ENCODE data around the gene CHRNG. TPM values are rescaled to one million over a fixed set of nuclear protein-coding genes. Genes with fewer than 3 reads are reported as not detected.
A peak's percentile ranks its signal among the peaks of the same experiment; 100 is the strongest.

The CHRNG gene
- total and polyA plus RNA-seq, 2 experiments from 2014 or later, result 0.28 TPM; not detected in 1

DNA sequence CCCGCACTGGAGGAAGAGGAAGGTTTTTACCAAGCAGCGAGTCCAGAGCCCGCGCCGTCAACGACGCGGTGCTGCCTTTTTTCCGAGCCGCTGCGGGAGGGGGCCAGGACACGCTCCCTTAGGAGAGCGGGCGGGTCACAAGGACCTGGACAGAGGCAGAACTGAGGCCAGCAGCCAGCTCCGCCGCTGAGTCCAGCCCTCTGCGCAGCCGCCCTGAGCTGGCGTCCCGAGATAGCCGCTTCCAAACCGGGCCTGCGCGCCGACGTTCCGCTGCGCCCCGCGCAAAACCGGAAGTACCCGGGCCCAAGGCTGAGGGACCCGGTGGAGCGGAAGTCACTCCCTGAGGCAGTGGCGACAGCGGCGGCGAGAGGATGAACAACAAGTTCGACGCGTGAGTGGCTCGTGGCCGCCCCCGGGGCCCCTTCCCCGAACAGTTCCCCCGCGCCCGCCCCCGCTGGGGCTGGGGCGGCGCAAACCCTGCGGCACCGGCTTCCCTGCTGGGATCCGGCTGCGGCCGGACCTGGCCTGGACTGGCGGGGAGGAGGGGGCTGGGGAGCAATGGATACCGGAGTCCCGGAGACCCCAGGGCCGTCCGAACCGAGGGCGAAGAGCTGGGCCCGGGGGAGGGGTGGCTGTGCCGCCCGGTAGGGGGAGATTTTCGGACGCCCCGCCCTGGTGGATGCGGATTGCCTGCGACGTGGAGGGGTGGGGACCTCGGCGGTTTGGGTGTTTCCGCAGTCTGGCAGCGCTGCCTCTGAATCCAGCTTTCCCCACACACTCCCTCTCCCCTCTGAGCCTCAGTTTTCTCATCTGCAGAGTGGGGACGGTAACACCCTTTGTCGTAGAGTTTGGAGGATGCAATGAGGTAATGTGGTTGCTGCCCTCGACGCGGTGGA is 11.1 kb downstream of the CHRNG start, which contains the start of the genes EIF4E2 and TIGD1:
Gene EIF4E2 (plus strand): TSS at position 336 of the 896 bp plus-strand sequence. CDS start 36 bp downstream, at position 372.
Gene TIGD1 (minus strand): TSS at position 204 of the 896 bp plus-strand sequence. CDS start 675 bp downstream, outside the sequence.
- Histone ChIP-seq H3K27ac (peak within 1 kb of the TSS; percentile 94), H3K4me3 (peak within 1 kb of the TSS; percentile 40), H3K36me3 (no peaks in the 10 kb centered on the region), H3K9me3 (ENCODE audit: low read depth) (no peaks in the 10 kb centered on the region), H3K27me3 (no peaks in the 10 kb centered on the region), H3K4me1 (ENCODE audit: low read depth) (peaks cover 3% of the 10 kb centered on the region)
- peak; percentile 95 to 97 for DNase-seq (ENCODE audit: low read depth in 1 of 2, low spot score in 1 of 2)
- TF ChIP-seq, protein P1, sequence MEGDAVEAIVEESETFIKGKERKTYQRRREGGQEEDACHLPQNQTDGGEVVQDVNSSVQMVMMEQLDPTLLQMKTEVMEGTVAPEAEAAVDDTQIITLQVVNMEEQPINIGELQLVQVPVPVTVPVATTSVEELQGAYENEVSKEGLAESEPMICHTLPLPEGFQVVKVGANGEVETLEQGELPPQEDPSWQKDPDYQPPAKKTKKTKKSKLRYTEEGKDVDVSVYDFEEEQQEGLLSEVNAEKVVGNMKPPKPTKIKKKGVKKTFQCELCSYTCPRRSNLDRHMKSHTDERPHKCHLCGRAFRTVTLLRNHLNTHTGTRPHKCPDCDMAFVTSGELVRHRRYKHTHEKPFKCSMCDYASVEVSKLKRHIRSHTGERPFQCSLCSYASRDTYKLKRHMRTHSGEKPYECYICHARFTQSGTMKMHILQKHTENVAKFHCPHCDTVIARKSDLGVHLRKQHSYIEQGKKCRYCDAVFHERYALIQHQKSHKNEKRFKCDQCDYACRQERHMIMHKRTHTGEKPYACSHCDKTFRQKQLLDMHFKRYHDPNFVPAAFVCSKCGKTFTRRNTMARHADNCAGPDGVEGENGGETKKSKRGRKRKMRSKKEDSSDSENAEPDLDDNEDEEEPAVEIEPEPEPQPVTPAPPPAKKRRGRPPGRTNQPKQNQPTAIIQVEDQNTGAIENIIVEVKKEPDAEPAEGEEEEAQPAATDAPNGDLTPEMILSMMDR (IDR thresholded peaks at IDR 0.05; ENCODE audit: low read depth, low read length), result peak; percentile 14

- no peak for DNase-seq (ENCODE audit: low read depth in 1 of 2, low spot score in 1 of 2)
- Histone ChIP-seq H3K27me3 (no peaks in the 10 kb centered on the region), H3K27ac (peak overlapping the region; percentile 94), H3K4me1 (ENCODE audit: low read depth) (peaks cover 3% of the 10 kb centered on the region), H3K36me3 (no peaks in the 10 kb centered on the region), H3K4me3 (peak overlapping the region; percentile 40), H3K9me3 (ENCODE audit: low read depth) (no peaks in the 10 kb centered on the region)
- TF ChIP-seq, protein P1 (IDR thresholded peaks at IDR 0.05; ENCODE audit: low read depth, low read length), result no peak
These were observed 11.8 kb downstream of the CHRNG start for GRCh38 chr2:232551250-232551638.

DNA sequence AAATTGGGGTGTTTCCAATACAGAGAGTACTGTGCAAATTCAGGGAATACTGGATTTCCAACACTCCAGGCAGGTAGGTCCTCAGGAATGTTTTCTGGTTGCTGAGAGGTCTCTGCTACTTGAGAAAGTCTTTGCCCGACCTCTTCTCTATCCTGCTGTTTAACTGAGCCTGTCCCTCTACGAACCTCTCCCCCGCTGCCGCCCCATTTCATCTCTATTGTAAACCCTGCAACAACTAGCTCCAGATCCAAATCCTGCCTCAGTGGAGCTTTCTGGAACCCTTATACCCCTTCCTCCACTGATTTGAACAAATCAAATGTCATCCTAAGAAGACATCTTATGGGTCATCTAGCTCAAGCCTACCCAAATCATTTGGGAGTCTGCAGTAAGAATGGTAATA is 12.3 kb downstream of the CHRNG start:
- Histone ChIP-seq H3K27ac (no peak overlapping the region), H3K4me1 (ENCODE audit: low read depth) (peaks cover 3% of the 10 kb centered on the region), H3K27me3 (no peaks in the 10 kb centered on the region)

GRCh38 chr2:232556426-232556825 is 16.9 kb downstream of the CHRNG start:
- TF ChIP-seq, protein P1 (IDR thresholded peaks at IDR 0.05; ENCODE audit: low read depth, low read length), result no peak
- Histone ChIP-seq H3K27me3 (no peaks in the 10 kb centered on the region), H3K9me3 (ENCODE audit: low read depth) (no peaks in the 10 kb centered on the region), H3K27ac (no peak overlapping the region), H3K4me1 (ENCODE audit: low read depth) (peaks cover 2% of the 10 kb centered on the region), H3K36me3 (peaks cover 26% of the 10 kb centered on the region), H3K4me3 (no peak overlapping the region)
- DNase-seq (ENCODE audit: low read depth in 1 of 2, low spot score in 1 of 2), result no peak

More for the DNA sequence above, 12.3 kb downstream of the CHRNG start:
- Histone ChIP-seq H3K9me3 (ENCODE audit: low read depth) (no peaks in the 10 kb centered on the region), H3K4me3 (peak overlapping the region; percentile 40), H3K36me3 (peaks cover 3% of the 10 kb centered on the region)
- TF ChIP-seq, protein P1 (IDR thresholded peaks at IDR 0.05; ENCODE audit: low read depth, low read length), result no peak
- no peak for DNase-seq (ENCODE audit: low read depth in 1 of 2, low spot score in 1 of 2)

- Histone ChIP-seq H3K4me1 (ENCODE audit: low read depth) (no peaks in the 10 kb centered on the region), H3K36me3 (peaks cover 50% of the 10 kb centered on the region), H3K9me3 (ENCODE audit: low read depth) (no peaks in the 10 kb centered on the region), H3K27me3 (no peaks in the 10 kb centered on the region), H3K27ac (no peak overlapping the region), H3K4me3 (no peak overlapping the region)
- TF ChIP-seq, protein P1 (IDR thresholded peaks at IDR 0.05; ENCODE audit: low read depth, low read length), result no peak
- DNase-seq (ENCODE audit: low read depth in 1 of 2, low spot score in 1 of 2), result no peak
These were observed 23.1 kb downstream of the CHRNG start for GRCh38 chr2:232562515-232563151.
